RKO (cell line): ENCODE data around the gene PRUNE1.
A peak's percentile ranks its signal among the peaks of the same experiment; 100 is the strongest.

Experiments
- DNase-seq: peaks from one replicate; pipeline ENCODE4 v3.0.0-alpha.2; 2016; ENCODE audit warnings: low spot score

PRUNE1 gene

GRCh38 chr1:151006327-151007052 lies 1.8 kb upstream of the PRUNE1 start, which contains the start of gene MINDY1:
Gene MINDY1 (minus strand): TSS chr1:151006902. CDS start chr1:151002617, 4,285 bp downstream.
- peak; percentile 93 for DNase-seq

GRCh38 chr1:151007853-151008243 lies 401 bp upstream of the PRUNE1 start:
- DNase-seq: no peak

GRCh38 chr1:151009206-151009587 lies 948 bp downstream of the PRUNE1 start:
- DNase-seq: peak; percentile 76

- DNase-seq: no peak
Observed at GRCh38 chr1:151009674-151010345, 1.6 kb downstream of the PRUNE1 start.

GRCh38 chr1:151010346-151010726 lies 2.1 kb downstream of the PRUNE1 start:
- DNase-seq: no peak

- no peak for DNase-seq
Observed at GRCh38 chr1:151011154-151011850, 3.1 kb downstream of the PRUNE1 start.

GRCh38 chr1:151012684-151013471 lies 4.6 kb downstream of the PRUNE1 start:
- DNase-seq: no peak

- DNase-seq: no peak
Observed at GRCh38 chr1:151013518-151013917, 5.3 kb downstream of the PRUNE1 start.

- peak; percentile 50 for DNase-seq
Observed at GRCh38 chr1:151024540-151025146, 16.4 kb downstream of the PRUNE1 start.

- DNase-seq: no peak
Observed at GRCh38 chr1:151026460-151026859, 18.2 kb downstream of the PRUNE1 start.

GRCh38 chr1:151032164-151032563 lies 23.9 kb downstream of the PRUNE1 start:
- DNase-seq: no peak

GRCh38 chr1:151035167-151035566 lies 26.9 kb downstream of the PRUNE1 start:
- DNase-seq: no peak

- DNase-seq: no peak
Observed at GRCh38 chr1:151036356-151036755, 28.1 kb downstream of the PRUNE1 start, which contains the start of gene BNIPL. Gene BNIPL (plus strand): TSS chr1:151036586. CDS start chr1:151036726, 140 bp downstream.

GRCh38 chr1:151037032-151037431 lies 28.8 kb downstream of the PRUNE1 start:
- no peak for DNase-seq

- DNase-seq: no peak
Observed at GRCh38 chr1:151039521-151039920, 31.3 kb downstream of the PRUNE1 start.

GRCh38 chr1:151043163-151043562 lies 34.9 kb downstream of the PRUNE1 start:
- DNase-seq: no peak

GRCh38 chr1:151047591-151047924 lies 39.3 kb downstream of the PRUNE1 start, which contains the start of gene C1orf56:
Gene C1orf56 (plus strand): TSS chr1:151047751. CDS start chr1:151047848, 97 bp downstream.
- peak; percentile 75 for DNase-seq

- DNase-seq: peak; percentile 85
Observed at GRCh38 chr1:151047925-151048644, 39.8 kb downstream of the PRUNE1 start.

- no peak for DNase-seq
Observed at GRCh38 chr1:151048645-151049032, 40.4 kb downstream of the PRUNE1 start.

- DNase-seq: no peak
Observed at GRCh38 chr1:151049458-151049857, 41.2 kb downstream of the PRUNE1 start.
